Peyer's patch (tissue), 4 donors: ENCODE measurements around the gene UBR7.
"Not testable (repeated sequence)": the region's sequence is repeated elsewhere in the genome, so short reads cannot be mapped to it uniquely, and the experiment has no call there.

Experiments
- POLR2A ChIP-seq, 2 donors: fragments of 450-650 bp; IDR thresholded peaks; one replicate each; pipeline ENCODE4 v1.5.1; 2017; ENCODE audit warnings: antibody characterized with exemption in 2 of 2, mild to moderate bottlenecking in 2 of 2, moderate library complexity in 2 of 2
- TF ChIP-seq, protein P1 (sequence below), 6 experiments: fragments of 450-650 bp in 4 of 6; fragments of 200-600 bp in 2 of 6; sonication (generic) in 1 of 6; IDR thresholded peaks; one replicate each; pipeline ENCODE4 v1.5.1; 2017 to 2019; ENCODE audit warnings: antibody characterized with exemption in 6 of 6, mild to moderate bottlenecking in 3 of 6, moderate library complexity in 1 of 6

DNA sequence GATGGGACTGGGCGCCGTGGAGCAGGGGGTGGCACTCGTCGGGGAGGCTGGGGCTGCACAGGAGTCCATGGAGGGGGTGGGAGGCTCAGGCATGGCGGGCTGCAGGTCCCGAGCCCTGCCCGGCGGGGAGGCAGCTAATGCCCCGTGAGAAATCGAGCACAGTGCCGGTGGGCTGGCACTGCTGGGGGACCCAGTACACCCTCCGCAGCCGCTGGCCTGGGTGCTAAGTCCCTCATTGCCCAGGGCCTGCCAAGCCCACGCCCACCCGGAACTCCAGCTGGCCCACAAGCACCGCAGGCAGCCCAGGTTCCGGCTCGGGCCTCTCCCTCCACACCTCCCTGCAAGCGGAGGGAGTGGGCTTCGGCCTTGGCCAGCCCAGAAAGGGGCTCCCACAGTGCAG, 36.9 kb upstream of the UBR7 start:
- TF ChIP-seq, protein P1, sequence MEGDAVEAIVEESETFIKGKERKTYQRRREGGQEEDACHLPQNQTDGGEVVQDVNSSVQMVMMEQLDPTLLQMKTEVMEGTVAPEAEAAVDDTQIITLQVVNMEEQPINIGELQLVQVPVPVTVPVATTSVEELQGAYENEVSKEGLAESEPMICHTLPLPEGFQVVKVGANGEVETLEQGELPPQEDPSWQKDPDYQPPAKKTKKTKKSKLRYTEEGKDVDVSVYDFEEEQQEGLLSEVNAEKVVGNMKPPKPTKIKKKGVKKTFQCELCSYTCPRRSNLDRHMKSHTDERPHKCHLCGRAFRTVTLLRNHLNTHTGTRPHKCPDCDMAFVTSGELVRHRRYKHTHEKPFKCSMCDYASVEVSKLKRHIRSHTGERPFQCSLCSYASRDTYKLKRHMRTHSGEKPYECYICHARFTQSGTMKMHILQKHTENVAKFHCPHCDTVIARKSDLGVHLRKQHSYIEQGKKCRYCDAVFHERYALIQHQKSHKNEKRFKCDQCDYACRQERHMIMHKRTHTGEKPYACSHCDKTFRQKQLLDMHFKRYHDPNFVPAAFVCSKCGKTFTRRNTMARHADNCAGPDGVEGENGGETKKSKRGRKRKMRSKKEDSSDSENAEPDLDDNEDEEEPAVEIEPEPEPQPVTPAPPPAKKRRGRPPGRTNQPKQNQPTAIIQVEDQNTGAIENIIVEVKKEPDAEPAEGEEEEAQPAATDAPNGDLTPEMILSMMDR (IDR thresholded peaks at IDR 0.05) = not testable (repeated sequence)
- TF ChIP-seq POLR2A (IDR thresholded peaks at IDR 0.05) = not testable (repeated sequence)
